ENCODE data around the gene COPZ1. TPM values are rescaled to one million over a fixed set of nuclear protein-coding genes. Genes with fewer than 3 reads are reported as not detected.

COPZ1 gene
- total and polyA plus RNA-seq, 9 of the 15 experiments (the other 6 are each of a cell fraction or from before 2014, with no cell fraction given): 137 to 487 (median 233) TPM

GRCh38 chr12:54306925-54307741, 17.8 kb upstream of the COPZ1 start (continued):
- TF ChIP-seq ZBTB5 (IDR thresholded peaks at IDR 0.05) (no peak), ERF (CRISPR knock-in tag; IDR thresholded peaks at IDR 0.05) (no peak), WHSC1 (IDR thresholded peaks at IDR 0.05; ENCODE audit: low read length) (no peak), CREB5 (CRISPR knock-in tag; IDR thresholded peaks at IDR 0.05) (no peak), CBX5 (IDR thresholded peaks at IDR 0.05; ENCODE audit: borderline replicate concordance, low read depth) (no peak), ZBTB33 (CRISPR knock-in tag; IDR thresholded peaks at IDR 0.05) (no peak), TAL1 (IDR thresholded peaks at IDR 0.05) (no peak; the same call in 1 of the 2 replicates), PURB (CRISPR knock-in tag; IDR thresholded peaks at IDR 0.05; ENCODE audit: low read depth) (no peak), HMGXB4 (CRISPR knock-in tag; IDR thresholded peaks at IDR 0.05) (no peak), NCOA1 (IDR thresholded peaks at IDR 0.05; ENCODE audit: low read depth) (no peak), RHOXF2B (CRISPR knock-in tag; conservative IDR thresholded peaks at IDR 0.05) (no peak), ZNF830 (CRISPR knock-in tag; IDR thresholded peaks at IDR 0.05) (no peak), STAT6 (CRISPR knock-in tag; IDR thresholded peaks at IDR 0.05) (0 out of 2 replicates have a peak, but pooled peaks have one; percentile 22), RBM15 (IDR thresholded peaks at IDR 0.05; ENCODE audit: insufficient read depth, low read length) (no peak), BHLHE40 (IDR thresholded peaks at IDR 0.05; ENCODE audit: low read length) (peak; percentile 10; the same call in 1 of the 2 replicates), HMG20A (CRISPR knock-in tag; conservative IDR thresholded peaks at IDR 0.05) (no peak), NFIX (CRISPR knock-in tag; IDR thresholded peaks at IDR 0.05; ENCODE audit: low read depth) (peak; percentile 63; the same call in 1 of the 2 replicates), POLR2AphosphoS5 (IDR thresholded peaks at IDR 0.05; ENCODE audit: control insufficient read depth, insufficient read depth, low read depth, low read length) (peak; percentile 68; the same call in 1 of the 2 replicates)
